Upper lobe of left lung (tissue), 4 donors: ENCODE data around the gene RAP1B.

Experiments used
- EP300 ChIP-seq, 4 donors: sonication (generic); formaldehyde crosslinking; IDR thresholded peaks; one replicate each; pipeline ENCODE4 v1.5.1; 2017; ENCODE audit warnings: antibody characterized with exemption in 4 of 4, control low read depth in 2 of 4
- POLR2A ChIP-seq, 4 donors: fragments of 450-650 bp; IDR thresholded peaks; one replicate each; pipeline ENCODE4 v1.5.1; 2016 to 2017; ENCODE audit warnings: antibody characterized with exemption in 4 of 4, mild to moderate bottlenecking in 2 of 4

DNA sequence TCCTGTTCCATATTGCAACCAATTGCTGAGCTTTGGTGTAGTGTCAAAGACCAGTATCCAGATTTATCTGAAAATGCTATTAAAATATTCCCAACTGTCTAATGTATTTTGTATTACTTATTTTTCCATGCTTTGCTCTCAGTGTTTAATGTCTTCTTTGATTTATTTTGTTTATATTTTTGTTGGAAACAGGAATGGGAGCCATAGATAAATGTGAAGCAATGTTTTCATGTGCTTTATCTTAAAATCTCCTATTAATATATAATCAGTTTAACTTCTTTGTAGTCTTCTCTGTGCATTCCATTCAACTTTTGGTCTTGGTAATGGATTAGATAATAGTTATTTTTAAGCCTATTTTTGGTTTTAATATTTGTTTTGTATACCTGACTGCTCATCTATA lies 8.8 kb downstream of the RAP1B start:
- TF ChIP-seq POLR2A (IDR thresholded peaks at IDR 0.05), result no peak
- TF ChIP-seq EP300 (IDR thresholded peaks at IDR 0.05), result no peak
